Activated CD4-positive, CD25-positive, alpha-beta regulatory T cell treated with anti-CD3 and anti-CD28 coated beads, Interleukin-2, amount 50 U/mL, for 72 hours (primary cell): Measurements from ENCODE around the gene EFNA1.
"Not testable (repeated sequence)": the region's sequence is repeated elsewhere in the genome, so short reads cannot be mapped to it uniquely, and the experiment has no call there.

Source experiments
- DNase-seq: peaks from one replicate; pipeline ENCODE4 v3.0.0; 2021

Gene EFNA1

DNA sequence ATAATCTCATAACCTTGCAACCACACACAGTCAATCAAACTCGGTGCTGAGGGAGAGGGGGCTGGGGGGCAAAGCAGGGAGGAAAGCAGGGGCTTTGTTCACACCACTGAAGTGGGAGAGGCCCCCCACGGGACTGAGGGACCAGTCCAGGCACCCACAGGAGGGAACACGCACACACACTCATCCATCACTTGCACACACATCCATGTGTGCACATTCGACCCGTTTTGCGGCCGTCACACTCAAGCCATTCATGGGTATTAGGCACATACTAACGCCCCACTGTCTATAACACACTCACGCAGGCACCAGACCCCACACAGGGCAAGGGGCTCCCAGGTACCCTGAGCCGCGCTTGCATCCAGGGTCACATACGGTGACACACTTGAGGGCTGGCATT, 35.0 kb upstream of the EFNA1 start:
- no peak for DNase-seq

DNA sequence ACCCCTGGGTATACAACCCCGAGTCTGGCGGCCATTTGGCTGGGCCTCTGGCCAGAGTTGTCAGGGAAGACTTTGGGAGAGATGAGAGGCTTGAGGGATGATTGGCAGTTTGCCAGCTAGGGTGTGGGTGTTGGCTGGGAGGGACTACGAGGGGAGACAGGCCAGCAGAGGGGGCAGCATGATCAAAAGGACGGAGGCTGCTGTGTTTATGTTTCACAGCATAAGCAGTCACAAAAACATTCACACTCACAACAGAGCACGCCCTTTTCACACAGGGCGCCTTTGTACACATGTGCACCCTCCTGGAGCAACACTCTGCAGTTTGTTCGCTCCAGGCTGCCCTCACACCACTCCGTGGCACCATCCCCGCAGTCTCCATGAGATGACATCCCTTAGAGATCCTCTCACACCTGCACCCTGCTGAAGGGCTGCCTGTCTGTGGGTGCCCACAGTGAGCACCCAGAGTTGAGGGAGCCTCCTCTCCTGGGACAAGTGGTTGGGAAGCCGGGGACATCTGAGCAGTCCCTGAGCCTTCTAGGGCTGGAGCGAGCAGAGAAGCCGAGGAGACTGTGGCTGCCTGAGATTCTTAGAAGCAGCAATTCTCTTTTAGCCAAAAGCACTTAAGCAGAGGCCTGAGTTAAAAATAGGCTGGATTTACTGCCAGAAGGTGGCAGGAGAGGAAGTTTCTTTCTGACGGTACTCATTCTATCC, 33.6 kb upstream of the EFNA1 start:
- no peak for DNase-seq

DNA sequence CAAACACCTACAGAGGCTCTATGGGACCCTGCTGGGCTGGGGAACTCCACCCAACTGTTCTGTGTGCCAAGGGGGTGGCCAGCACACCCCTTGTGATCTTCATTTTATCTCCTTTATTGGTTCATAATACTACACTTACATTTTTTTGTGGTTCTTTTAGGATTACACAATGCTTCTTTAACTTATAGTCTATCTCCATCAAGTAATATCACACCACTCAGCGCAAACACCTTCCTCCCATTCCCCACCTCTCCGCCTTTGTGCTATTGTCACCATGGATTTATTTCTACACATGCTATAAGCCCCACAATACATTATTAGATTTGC, 33.1 kb upstream of the EFNA1 start:
- no peak for DNase-seq

DNA sequence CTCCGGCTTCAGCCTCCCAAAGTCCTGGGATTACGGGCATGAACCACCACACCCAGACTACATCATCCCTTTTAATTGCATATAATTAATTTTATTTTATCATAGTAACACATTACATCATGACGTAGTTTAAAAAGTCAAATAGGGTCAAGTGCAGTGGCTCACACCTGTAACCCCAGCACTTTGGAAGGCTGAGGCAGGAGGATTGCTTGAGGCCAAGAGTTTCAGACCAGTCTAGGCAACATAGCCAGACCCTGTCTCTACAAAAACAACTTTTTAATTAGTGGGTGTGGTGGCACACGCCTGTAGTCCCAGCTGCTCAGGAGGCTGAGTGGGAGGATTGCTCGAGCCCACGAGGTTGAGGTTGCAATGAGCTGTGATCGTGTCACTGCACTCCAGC, 28.3 kb upstream of the EFNA1 start:
- no peak for DNase-seq

DNA sequence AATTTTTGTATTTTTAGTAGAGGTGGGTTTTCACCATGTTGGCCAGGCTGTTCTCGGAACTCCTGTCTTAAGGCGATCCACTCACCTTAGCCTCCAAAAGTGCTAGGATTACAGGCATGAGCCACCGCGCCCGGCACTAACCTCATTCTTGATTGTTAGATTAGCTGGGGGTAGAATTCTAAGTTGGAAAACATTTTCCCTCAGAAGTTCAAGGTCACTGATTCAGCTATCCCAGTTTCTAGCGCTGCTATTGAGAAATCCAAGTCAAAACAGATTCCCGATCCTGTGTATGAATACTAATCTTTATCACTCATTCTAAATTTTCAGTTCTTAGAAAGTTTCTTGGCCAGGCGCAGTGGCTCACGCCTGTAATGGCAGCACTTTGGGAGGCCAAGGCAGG, 24.4 kb upstream of the EFNA1 start:
- no peak for DNase-seq

DNA sequence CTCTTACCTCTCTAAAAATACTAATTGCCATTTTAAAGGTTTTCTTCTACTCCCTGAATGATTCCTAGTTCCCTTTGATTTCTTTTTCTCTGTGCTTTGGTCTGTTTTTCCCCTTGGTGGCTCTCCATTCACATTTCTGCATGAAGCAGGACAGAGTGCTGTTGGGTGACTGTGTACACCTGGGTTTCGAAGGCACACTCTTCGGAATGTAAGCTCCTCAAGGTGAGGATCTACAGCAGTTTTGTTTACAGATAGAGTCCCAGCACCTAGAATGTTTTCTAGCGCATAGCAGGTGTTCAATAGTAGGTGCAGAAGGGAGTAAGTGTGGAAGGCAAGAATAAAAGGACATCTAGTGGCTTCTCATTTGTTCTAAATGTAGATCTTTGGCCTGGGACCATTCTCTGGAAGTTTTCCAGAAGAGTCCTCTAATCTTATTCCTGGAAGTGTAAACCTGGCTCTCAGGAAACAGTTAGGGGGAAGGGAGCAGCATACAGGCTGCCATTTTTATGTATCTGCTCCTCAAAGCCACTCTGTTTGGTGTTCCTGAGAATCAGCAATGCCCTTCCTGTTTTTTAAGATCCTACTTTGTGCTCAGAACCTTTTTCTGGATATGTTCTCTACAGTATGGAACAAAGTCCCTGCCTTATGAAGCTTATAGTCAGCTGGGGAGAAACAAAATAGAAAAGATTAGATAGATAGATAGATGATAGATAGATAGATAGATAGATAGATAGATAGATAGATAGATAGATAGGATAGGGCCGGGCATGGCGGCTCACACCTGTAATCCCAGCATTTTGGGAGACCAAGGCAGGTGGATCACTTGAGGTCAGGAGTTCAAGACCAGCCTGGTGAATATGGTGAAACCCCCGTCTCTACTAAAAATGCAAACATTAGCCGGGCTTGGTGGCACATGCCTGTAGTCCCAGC, 22.8 kb upstream of the EFNA1 start:
- DNase-seq, result no peak

DNA sequence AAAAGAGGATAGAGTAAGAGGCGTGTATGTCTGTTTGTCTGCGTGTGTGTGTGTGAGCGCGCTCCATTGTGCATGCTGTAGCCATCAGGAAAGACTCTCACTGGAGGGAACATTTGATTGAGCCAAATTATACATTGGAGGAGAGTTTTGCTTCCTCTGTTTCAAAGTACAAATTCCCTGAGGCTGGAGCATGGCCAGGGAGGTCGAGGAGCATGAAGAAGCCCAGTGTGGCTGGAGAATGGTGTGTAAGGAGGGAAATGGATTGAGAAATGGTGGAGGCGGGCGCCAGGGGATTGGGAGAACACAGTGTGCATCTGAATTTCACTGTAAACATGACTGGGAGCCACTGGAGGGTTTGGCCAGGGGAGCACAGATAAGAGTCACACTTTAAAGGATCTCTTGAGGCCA, 22.1 kb upstream of the EFNA1 start:
- DNase-seq, result no peak

DNA sequence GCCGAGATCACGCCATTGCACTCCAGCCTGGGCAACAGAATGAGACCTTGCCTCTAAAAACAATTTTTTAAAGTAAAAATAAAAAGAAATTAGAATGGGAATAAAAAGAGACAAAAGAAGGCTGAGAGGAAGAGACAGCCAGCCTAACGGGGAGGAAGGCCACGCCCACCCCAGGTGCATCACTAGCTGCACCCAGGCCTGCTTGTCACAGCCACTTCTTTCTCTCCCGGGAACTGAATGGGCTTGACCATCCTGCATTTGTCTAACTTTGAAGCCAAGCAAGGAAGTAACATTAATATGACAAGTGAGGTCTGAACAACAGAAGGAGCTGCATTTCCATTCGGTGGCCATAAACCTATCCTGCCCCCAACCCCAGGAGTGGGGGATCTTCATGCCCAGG, 20.8 kb upstream of the EFNA1 start:
- DNase-seq, result no peak

DNA sequence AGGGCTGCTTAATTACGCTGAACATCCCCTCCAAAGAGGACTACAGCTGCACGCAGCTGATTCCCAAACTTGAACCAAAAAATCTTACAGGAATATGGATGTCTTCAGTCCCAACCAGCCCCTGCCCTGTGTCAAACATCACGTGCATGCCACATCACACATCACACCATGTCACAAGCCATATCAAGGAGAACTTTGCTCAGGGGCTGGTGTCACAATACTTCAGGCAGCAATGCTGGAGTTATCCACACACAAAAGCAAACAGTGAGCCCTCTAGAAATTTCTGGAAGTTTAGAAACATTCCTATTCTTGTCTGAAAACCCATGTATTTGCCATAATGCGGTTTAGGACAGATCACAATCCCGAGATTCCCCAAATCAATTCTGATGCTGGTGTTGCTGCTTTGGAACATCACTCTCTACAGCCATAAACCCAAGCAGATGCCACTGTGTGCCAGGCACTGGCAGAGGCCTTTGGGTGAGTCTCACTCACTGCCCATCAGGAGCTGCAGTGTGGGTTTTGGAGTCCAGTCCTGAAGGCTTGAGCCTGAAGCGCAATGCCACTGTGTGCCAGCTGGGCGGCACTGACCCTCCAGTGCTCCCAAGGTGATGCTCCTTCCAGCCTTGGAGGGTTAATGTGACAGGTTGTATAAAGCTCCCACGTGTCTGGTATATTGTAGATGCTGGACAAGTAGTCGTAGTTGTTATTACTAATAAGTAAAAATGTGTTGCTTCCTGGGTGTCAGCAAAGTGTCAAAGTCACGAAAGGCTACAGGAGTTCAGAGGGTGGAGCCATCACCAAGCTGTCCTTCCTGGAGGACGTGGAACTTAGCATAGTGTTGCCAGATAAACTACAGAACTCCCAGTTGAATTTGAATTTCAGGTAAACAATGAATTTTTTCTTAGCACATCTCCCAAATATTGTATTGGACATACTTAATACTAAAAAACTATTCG, 20.1 kb upstream of the EFNA1 start:
- DNase-seq, result no peak

DNA sequence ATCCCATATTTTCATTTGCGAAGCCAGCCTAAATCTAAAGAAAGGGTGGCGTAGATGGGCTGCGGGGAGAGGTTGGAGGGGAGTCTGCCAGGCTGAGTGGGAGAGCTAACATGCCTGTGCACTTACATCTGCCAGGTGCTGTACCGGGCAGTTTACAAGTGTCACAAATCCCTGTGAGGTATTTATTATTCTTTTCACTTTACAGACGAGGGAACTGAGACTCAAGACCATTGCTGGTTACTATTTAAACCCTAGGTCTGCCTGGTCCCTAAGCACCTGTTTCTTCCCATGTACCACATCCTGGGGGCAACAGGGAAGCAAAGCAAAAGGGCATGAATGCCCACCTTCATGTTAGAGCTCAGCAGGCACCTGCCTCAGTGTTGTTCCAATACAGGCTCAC, 19.4 kb upstream of the EFNA1 start:
- DNase-seq, result no peak

DNA sequence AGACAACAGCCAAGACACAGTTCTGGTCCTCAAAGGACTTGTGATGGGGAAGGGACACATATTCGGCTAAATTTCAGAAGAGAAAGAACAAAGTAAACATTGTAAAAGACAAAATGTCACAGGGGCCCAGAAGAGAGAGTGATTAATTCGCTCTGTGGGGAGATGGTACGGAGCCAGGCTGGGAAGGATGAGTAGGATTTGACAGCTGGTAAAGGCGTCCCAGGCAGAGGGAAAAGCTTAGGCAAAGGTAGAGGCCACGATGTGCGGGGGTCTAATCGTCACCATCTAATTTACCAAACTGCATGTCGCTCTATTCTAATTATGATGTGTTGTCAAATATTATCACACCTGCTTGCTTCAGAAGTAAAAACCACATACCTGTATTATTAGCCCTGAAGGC, 17.3 kb upstream of the EFNA1 start:
- DNase-seq, result no peak

DNA sequence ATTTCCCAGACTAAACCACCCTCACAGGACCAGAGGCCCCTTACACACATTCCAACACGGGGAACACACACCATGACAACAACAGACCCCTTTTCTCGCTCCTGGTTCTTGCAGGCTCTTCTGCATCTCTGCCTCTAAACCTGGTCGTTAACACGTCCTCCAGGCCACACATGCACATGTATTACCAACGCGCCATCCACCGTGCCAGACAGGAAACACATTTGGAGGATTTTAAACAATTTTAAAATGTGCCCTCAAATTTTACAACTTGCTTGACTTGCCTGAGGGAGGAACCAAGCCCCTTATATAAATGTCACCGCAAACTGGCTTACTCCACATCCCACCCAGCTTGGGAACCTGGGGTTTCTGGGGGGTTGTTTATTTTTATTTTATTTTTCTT, 16.9 kb upstream of the EFNA1 start:
- no peak for DNase-seq

DNA sequence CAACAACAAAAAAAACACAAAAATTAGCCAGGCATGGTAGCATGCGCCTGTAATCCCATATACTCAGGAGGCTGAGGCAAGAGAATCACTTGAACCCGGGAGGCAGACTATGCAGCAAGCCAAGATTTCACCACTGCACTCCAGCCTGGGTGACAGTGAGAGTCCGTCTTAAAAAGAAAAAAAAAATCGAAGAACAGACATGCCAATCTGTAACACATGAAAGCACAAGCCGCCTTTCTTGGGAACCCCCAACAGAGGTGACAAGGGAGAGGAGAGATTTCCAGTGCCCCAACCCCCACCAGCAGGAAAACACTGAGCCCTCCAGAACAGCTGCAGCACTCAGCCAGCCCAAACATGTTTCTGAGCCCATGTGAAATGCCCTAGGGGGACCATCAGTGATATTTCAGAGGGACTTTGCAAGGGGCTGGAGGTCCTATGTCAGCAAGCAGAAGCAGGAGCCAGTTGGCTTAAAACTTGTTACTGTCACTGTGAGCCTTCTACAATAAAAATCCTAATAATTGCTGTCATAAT, 14.2 kb upstream of the EFNA1 start:
- DNase-seq, result no peak

DNA sequence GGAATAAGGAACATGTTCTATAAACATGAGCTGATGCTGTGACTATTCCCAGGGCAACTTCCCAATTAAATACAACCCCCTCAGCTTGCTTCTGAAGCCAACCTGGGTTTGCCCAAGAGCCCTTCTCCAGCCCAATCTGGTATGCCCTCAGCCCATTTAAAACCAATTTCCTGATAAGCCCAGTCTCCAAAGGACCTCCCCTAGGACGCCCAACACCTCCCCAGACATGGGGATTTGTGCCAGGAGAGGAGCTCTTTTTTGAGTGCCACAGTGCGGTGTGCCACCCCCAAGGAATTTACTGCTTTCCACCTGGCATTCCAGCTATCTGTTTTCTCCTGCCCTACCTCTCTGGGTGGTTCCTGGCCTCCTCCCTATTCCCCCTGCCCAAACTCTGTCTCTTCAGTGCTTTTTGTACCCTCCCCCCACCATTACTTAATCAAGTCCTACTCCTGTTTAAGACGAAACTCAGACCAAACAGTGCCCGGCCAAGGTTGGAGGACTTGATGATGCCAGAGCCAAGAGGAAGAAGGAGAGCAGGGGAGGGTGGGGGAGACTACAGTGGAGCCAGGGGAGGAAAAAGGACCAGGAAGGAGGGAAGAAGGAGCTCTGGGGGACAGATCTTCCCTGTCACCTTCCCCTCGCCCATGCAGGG, 11.4 kb upstream of the EFNA1 start:
- no peak for DNase-seq

DNA sequence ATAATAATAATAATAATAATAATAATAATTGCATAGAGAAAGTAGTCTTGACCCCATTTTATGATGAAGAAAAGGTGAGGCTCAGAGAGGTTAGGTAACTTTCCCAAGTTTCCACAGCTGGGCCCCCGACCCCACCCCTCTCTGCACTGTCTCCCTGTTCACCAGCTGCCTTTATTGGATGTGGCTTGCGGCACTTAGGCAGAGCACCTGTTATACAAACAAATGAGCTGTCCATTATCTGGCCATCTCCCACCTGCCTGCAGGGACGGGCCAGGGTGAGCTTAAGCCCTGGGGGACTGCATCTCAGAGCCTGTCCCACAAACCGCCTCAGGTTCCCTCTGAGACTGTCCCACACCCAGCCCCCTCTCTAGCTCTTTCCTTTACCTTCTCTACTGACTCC, 10.1 kb upstream of the EFNA1 start:
- DNase-seq, result no peak

DNA sequence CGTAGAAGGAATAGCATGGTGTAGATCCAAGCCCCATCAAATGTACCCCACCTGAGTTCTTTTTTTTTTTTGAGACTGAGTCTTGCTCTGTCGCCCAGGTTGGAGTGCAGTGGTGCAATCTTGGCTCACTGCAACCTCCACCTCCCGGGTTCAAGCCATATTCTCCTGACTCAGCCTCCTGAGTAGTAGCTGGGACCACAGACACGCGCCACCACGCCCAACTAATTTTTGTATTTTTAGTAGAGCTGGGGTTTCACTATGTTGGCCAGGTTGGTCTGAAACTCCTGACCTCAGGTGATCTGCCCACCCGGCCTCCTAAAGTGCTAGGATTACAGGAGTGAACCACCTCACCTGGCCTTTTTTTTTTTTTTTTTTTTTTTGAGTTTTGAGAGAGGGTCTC, 9.6 kb upstream of the EFNA1 start:
- not testable (repeated sequence) for DNase-seq

DNA sequence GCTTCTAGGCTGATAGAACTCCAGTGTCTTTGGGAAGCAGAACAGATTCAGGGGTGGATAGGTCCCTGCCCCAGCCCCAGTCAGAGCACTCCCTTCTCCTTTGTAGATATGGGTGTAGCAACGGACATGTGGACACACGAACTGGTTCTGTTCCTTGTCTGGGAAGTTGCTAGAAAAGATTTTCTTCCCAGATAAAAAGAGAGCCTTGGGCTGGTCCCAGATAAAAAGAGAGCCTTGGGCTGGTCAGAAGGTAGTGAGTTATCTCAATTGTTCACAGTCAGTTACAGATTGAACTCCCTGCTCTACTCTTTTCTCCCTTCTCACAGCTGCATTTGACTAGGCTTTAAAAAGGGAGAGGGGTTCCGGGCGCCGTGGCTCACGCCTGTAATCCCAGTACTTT, 7.4 kb upstream of the EFNA1 start:
- no peak for DNase-seq

DNA sequence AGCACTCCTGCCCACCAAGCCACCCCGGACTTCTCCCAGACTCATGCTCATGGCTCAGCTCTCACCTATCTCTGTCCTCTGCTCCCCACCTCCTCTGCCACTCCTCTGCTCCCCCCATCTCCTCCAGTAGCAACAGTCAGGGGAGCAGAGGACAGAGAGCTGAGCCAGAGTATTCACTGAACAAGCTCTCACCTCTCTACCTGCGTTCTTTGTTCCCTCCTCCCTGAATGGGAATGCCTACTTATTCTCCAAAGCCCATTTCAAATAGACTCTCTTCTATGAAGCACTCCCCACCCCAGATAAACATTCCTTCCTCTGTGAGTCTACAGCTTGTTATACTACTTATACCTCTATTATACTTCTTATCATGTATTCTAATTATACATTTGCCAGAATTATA, 6.4 kb upstream of the EFNA1 start:
- no peak for DNase-seq

DNA sequence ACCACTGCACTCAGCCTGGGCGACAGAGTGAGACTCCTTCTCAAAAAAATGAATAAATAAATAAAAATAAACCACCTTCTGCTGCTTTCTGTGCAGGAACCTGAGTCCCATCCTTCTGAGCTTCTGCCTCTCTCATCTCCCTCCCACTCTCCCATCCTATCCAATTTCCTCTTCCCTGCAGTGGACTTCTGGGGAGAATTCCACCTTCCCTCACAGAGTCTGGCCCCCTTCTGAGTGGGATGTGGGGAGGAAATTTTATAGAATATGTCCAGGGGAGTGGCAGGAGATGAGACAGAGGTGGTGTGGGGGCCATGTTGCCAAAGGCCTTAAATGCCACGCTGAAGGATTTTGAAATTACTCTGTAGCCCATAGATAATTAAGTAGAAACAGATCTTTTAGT, 5.4 kb upstream of the EFNA1 start:
- no peak for DNase-seq

DNA sequence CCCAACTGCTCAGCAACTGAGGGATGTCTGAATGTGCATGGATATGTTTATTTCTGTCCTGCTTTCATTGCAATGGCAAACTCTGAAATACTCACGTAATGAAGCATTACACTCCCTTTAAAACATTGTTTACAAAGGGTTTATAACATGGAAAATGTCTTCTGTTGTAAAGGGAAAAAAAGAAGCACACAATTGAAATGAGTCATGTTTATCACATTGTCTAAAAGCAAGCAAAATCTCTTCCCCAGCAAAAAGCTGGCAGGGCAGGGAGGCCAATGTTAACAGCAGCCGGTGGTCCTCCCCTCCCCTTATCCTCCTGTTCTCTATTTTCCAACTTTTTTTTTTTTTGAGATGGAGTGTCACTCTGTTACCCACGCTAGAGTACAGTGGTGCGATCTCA, 3.9 kb upstream of the EFNA1 start:
- DNase-seq, result no peak

DNA sequence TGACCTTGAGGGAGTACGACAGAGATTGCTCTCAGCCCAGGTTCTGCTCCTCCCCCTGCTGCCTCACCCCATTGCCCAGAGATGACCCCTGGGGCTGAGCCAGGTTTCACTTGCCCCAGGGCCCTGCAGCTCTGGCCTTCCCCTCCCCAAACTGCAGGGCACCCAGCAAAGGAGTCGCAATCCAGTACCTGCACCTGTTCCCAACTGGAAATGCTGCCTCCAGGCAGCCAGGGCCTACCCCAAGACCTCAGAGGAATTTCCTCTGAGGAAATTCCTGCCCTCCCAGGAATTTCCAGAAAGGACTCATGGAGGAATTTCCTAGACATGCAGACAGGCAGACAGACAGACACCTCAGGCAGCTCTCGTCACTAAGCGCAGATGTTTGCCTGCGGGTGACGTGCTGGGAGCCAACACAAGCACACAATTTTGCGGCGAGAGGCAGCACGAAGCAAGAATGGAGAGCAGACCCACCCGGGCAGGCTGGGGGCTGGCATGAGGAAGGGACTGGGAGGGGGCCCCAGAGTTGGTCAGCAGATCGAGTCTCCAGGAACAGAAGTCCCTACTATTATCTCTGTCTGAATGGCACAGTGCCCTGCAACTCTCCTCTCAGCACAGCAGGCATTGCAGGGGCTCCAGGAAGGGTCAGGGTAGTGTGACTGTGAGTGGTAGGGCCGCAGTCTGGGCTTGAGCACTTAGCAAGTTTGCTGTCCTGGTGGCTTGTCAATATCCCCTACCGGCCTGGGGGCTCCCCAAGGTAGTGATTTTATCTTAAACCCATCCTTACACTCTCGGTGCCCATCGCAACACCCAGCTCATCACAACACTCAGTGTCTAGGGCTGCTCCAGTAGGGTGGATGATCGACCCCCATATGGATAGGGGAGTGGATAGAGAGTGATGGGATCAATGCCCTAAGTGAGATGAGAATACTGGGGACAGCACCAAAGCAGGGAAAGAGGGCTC, 2.9 kb upstream of the EFNA1 start:
- DNase-seq, result no peak
